Stimulated activated CD8-positive, alpha-beta memory T cell treated with anti-CD3 and anti-CD28 coated beads, Interleukin-15, amount 100 ng/mL, for 24 hours (primary cell): ENCODE measurements around the gene SBF2.

ENCODE experiments used
- DNase-seq: peaks from one replicate; pipeline ENCODE4 v3.0.0-alpha.2; 2020; ENCODE audit warnings: low read depth

SBF2 gene

GRCh38 chr11:10317776-10318526, 23.9 kb upstream of the SBF2 start:
- no peak for DNase-seq

GRCh38 chr11:10317151-10317755, 23.2 kb upstream of the SBF2 start:
- no peak for DNase-seq

- DNase-seq, result no peak
Observed at GRCh38 chr11:10315083-10315482, 21.1 kb upstream of the SBF2 start.

- DNase-seq, result no peak
Observed at GRCh38 chr11:10314199-10315072, 20.4 kb upstream of the SBF2 start.

GRCh38 chr11:10311802-10312201, 17.8 kb upstream of the SBF2 start:
- no peak for DNase-seq

- no peak for DNase-seq
Observed at GRCh38 chr11:10310301-10310841, 16.4 kb upstream of the SBF2 start.

GRCh38 chr11:10309163-10310093, 15.4 kb upstream of the SBF2 start:
- no peak for DNase-seq

DNA sequence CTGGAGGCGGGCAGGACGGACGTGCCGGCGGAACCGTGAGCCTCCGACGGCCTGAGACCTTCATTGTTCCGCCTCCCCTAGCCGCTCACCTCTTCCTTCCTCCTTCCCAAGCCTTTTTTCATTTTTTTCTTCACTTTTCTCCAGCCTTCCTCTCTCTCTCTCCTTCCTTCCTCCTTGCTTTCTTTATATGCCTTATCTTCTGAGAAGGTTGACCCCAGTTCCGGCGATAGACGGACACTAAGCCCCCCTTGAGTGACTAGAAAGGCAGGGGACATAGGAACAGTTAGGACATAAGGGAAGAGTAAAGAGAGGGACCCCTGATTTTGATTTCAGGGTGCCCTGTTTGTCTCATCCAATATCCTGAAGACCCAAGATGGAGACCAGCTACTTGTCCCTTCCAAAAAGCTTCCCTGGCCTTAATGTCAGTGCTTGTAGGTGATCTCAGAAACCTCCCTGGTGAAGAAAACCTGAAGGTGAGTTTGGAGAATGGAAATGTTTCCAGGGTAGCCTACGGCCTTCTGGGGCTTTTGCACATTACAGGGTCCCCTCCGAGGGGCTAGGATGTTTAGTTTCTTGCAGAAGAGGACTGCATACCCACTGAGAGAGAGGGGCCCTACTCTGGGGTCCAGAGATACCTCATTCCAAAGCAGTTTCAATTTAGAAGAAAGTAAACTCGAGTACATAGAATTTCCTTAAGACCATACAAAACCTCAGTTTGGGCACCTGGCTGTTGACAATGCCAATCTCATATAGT, 14.4 kb upstream of the SBF2 start:
- no peak for DNase-seq

DNA sequence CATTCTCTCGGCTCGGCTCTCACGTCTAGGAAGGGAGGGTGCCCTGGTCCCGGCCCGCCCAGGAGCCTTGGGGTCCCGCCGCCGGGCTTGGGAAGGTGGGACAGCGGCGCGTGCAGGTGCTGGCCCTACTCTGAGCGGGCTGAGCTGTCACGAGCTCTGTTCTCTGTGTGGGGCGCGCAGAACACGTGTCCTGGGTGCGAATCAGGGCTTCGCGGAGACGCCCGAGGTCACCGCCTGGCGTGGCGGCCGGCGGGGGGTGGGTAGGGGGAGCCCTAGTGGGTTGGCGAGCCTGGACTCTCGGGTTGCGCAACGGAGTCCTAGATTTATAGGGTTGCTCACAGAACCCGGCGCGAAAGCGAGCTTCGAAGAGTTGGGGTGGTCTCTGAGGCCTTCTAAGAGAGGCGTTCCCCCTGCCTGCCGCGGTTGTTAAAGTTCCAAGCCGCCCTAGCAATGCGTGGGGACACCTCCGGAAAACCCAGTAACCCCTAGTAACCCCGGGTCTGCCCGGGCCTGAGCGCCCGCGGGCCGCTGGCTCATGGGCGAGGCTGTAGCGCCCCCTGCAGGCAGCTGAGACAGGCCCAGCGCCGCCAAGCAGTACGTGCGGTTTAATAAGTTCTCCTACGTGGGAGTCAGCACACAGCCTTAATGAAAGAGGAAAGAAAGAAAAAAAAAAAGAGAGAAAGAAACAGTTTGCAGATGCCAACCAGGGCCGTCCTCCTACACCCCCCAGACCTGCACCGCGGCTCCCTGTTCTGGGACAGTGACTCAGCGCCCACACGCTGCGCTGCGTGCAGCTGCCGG, 13.6 kb upstream of the SBF2 start:
- DNase-seq, result peak; percentile 69

DNA sequence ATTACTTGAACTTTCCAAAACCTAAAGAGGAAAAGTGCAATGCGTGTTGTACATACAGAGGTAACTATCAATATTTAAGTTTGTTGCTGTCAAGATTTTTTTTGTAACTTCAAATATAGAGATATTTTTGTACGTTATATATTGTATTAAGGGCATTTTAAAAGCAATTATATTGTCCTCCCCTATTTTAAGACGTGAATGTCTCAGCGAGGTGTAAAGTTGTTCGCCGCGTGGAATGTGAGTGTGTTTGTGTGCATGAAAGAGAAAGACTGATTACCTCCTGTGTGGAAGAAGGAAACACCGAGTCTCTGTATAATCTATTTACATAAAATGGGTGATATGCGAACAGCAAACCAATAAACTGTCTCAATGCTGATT, 13.0 kb upstream of the SBF2 start:
- no peak for DNase-seq

- DNase-seq, result no peak
Observed at GRCh38 chr11:10305964-10306918, 12.2 kb upstream of the SBF2 start.

DNA sequence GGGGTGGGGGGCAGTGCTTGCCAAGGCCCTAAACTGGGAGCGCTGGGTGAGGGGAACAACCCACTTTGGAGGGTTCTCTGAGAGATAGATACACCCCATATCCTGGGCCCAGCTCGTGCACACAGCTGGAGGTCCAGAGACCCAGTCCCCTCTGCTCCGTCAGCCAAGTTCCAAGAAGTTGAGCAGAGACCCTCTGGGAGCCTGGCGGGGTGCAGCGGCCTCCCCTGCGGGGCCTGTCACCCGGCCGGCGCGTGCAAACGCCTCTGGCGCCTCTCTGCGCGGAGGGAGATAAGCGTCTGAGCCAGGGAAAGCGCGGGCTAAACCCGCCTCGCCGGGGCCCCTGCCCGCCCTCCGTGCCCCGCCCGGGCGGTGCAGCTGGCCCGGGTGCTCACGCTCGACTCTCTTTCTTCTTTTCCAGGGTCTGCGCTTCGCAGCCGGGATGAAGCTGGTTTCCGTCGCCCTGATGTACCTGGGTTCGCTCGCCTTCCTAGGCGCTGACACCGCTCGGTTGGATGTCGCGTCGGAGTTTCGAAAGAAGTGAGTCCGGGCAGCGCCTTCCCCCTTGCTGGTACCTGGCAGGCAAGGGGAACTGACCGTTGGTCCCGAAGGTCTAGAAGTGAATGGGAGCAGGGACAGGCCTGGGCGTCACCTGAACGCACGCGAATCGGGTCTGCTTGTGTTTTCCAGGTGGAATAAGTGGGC, 11.4 kb upstream of the SBF2 start:
- DNase-seq, result no peak

- no peak for DNase-seq
Observed at GRCh38 chr11:10304495-10305261, 10.7 kb upstream of the SBF2 start, which contains the start of gene ADM. Gene ADM (plus strand): TSS chr11:10305073. CDS start chr11:10305701, 628 bp downstream.

DNA sequence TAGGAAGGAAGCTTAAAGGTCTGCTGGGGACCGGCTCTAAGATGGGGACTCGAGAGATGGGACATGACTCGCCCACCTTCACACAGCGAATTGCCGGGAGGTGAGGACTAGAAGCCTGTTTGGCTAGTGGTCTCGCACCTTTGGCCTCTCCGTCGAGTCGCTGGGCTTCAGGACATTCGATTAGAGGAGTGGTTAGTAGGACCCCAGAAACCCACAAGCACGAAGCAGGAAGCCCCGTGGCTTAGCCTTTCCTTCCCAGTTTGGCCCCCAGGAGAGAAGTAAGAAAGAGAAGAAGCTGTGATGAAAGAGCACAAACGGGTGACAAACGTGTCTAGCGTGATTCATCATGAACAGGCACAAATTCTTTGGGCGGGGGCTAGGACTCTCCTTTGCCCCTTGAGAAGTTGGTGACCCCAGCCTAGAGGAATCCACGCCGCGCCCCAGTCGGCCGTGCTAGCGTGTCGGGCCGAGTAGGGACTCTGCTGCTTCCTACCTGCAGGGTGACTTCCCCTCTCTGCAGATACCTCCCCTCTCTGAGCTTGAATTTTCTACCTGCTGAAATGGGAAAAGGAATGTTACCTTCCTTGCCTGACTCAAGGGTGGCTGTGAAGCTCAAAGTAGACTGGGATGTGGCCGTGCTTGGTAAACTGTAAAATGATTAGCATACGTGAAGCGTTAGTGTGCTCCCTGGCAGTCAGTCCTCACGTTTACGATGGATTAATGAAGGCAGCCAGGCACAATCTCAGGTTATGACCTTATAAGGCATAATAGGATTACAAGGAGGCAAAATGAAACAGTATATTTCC, 9.7 kb upstream of the SBF2 start:
- DNase-seq, result no peak

- DNase-seq, result peak; percentile 9
Observed at GRCh38 chr11:10302744-10303557, 8.9 kb upstream of the SBF2 start.

DNA sequence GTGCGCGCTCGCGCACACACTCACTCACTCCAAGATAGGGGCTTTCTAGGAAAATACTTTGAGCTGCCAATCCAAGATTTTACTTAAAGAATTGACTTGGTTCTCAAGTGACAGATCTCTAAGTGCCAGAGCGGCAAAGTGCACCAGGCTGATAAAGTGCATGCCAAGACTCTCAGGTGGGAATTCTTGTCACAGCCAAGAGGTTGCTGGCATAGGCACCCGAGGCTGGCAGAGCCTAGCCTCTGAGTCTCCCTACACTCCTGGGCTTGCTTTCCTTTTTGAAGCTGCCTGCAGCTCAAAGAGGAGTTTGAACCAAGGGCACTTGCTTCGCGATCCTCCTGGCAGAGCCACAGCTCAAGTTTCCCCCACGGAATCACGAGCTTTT, 8.3 kb upstream of the SBF2 start:
- DNase-seq, result no peak
